ACC112 (cell line): ENCODE measurements around the gene COQ8B.
"Not testable (repeated sequence)": the region's sequence is repeated elsewhere in the genome, so short reads cannot be mapped to it uniquely, and the experiment has no call there.

Experiments used
- H2AFZ ChIP-seq: fragments of 200-600 bp; sonication (generic); one replicate; pipeline ENCODE4 v1.6.0; 2017; ENCODE audit warnings: antibody characterized with exemption, low read length; ENCODE audit not compliant: unreplicated experiment
- H3K27ac ChIP-seq: fragments of 200-600 bp; sonication (generic); 2 replicates; pipeline ENCODE4 v1.5.1; 2014; ENCODE audit warnings: low read depth, mild to moderate bottlenecking, antibody characterized with exemption, low read length, moderate library complexity
- H3K27me3 ChIP-seq: fragments of 200-600 bp; sonication (generic); 2 replicates; pipeline ENCODE4 v1.6.1; 2014; ENCODE audit warnings: mild to moderate bottlenecking, antibody characterized with exemption, low read length, moderate library complexity, mixed read lengths; ENCODE audit not compliant: insufficient read depth
- H3K36me3 ChIP-seq: fragments of 200-600 bp; sonication (generic); 2 replicates; pipeline ENCODE4 v1.6.1; 2016; ENCODE audit warnings: mild to moderate bottlenecking, antibody characterized with exemption, low read length, moderate library complexity, mixed read lengths; ENCODE audit not compliant: insufficient read depth
- H3K4me1 ChIP-seq: fragments of 200-600 bp; sonication (generic); one replicate; pipeline ENCODE4 v1.6.1; 2016; ENCODE audit warnings: low read length, mixed read lengths; ENCODE audit not compliant: insufficient read depth, unreplicated experiment, control insufficient read depth
- H3K4me3 ChIP-seq: fragments of 200-600 bp; sonication (generic); 2 replicates; pipeline ENCODE4 v1.5.1; 2014; ENCODE audit warnings: mild to moderate bottlenecking, low read depth, low read length
- H3K79me2 ChIP-seq: fragments of 200-600 bp; sonication (generic); one replicate; pipeline ENCODE4 v1.6.0; 2016; ENCODE audit warnings: low read length; ENCODE audit not compliant: control insufficient read depth, unreplicated experiment, insufficient read depth

Gene COQ8B

DNA sequence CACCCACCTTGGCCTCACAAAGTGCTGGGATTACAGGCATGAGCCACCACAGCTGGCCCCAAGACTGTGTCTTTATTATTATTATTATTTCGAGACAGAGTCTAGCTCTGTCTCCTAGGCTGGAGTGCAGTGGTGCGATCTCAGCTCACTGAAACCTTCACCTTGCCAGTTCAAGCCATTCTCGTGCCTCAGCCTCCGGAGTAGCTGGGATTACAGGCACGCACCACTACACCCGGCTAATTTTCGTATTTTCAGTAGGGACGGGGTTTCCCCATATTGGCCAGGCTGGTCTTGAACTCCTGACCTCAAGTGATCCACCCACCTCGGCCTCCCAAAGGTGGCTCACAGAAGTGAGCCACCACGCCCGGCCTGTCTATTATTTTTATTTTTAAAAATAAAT lies 64.4 kb downstream of the COQ8B start:
- H3K36me3 ChIP-seq, H3K4me3 ChIP-seq, H3K27me3 ChIP-seq, H3K79me2 ChIP-seq, H3K27ac ChIP-seq, H2AFZ ChIP-seq: not testable (repeated sequence)
- H3K4me1 ChIP-seq = peaks cover 10% of the 10 kb centered on the region

DNA sequence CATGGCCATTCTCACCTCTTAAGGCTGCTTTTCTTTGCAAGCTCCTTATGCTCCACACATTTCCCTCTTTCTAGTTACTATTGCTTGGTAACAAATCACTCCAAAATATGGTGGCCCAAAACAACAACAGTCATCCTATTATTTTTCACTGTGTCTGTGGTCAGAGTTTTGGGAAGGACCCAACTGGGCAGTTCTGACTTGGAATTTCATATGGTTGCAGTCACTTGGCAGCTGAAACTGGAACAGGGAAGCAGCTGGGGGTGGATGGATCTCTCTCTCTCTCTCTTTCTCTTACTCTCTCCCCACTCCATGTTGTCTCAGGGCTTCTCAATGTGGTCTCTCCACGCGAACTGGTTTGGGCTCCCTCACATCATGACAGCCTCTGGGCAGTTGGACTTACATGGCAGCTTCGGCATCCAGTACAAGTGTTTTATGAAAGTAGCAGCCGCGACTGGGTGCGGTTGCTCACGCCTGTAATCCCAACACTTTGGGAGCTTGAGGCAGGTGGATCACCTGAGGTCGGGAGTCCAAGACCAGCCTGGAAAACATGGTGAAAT lies 65.9 kb downstream of the COQ8B start:
- H2AFZ ChIP-seq = no peak overlapping the region

DNA sequence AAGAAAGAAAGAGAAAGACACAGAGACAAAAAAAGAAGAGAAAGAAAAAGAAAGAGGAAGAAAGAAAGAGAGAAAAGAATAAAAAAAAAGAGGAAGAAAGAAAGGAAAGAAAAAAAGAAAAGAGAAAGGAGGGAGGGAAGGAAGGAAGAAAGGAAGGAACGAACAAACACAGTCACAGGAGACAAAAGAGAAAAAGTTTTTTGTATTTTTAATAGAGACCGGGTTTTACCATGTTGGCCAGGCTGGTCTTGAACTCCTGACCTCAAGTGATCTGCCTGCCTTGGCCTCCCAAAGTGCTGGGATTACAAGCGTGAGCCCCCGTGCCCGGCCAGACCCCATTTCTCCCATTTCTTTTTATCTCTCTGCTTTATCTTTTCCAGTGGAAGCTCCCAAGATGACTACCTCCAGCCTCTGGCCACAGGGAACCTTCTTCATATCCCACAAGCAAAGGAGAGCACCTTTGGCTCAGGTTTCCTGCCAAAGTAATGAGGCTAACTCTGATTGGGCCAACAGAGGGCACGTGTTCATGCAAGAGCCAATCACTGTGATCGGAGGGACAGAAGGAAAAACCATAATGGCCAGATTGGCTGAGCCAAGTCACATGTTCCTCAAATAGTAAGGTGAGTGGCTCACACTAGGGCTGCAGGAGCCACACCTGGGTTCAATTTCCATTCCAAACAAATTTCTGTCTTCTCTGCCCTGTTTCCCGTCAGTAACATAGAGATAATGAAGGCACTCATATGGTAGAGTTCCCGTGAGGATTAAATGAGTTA lies 66.6 kb downstream of the COQ8B start:
- H3K79me2 ChIP-seq, H2AFZ ChIP-seq, H3K4me3 ChIP-seq, H3K27me3 ChIP-seq, H3K36me3 ChIP-seq, H3K27ac ChIP-seq: not testable (repeated sequence)
- H3K4me1 ChIP-seq = peaks cover 15% of the 10 kb centered on the region

More for the DNA sequence above, 65.9 kb downstream of the COQ8B start:
- no peak overlapping the region for H3K4me3 ChIP-seq
- H3K36me3 ChIP-seq = no peaks in the 10 kb centered on the region
- peaks cover 15% of the 10 kb centered on the region for H3K4me1 ChIP-seq
- no peak overlapping the region for H3K27ac ChIP-seq
- H3K27me3 ChIP-seq = no peaks in the 10 kb centered on the region
- no peaks in the 10 kb centered on the region for H3K79me2 ChIP-seq

DNA sequence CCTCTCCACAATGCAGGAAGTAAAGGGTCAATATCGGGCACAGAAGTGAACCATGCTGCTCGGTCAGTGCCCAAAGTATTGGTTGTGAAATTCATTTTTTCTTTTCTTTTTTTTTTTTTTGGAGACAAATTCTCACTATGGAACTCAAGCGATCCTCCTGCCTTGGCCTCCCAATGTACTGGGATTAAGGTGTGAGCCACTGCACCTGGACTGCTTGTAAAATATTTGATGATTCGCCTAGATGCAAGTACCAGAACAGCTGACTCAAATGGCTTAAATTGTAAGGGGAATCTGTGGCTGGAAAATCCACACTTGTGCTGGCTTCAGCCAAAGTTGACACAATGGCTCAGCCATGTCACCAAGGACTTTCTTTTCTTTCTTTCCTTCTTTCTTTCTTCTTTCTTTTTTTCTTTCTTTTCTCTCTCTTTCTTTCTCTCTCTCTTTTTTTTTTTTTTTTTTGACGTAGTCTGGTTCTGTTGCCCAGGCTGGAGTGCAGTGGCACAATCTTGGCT lies 69.9 kb downstream of the COQ8B start:
- Histone ChIP-seq H3K36me3 (no peaks in the 10 kb centered on the region), H3K27me3 (no peaks in the 10 kb centered on the region), H3K4me3 (peak overlapping the region; percentile 65), H2AFZ (peak overlapping the region; percentile 20), H3K79me2 (no peaks in the 10 kb centered on the region), H3K27ac (peak overlapping the region; percentile 90), H3K4me1 (peaks cover 15% of the 10 kb centered on the region)

DNA sequence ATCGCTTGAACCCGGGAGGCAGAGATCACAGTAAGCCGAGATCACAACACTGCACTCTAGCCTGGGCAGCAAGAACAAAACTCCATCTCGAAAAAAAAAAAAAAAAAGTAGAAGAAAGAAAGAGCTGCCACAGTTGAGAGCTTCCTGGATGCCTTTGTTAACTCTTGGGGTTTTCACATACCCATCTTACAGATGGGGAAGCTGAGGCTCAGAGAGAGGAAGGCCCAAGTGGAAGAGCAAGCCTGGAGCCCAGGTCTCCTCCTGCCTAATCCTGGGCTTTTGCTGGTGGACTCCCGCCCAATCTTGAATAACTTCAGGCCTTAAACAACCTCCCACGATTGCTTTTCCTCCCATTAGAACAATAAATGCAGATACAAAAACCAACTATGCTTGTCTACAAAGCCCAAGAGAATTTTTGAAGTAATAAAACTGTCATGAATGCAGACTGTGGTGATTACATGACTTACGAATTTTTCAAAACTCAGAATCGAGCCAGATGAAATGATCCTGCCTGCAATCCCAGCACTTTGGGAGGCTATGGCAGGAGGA lies 73.9 kb downstream of the COQ8B start:
- Histone ChIP-seq H3K27ac (no peak overlapping the region), H2AFZ (no peak overlapping the region), H3K27me3 (no peaks in the 10 kb centered on the region), H3K79me2 (no peaks in the 10 kb centered on the region), H3K36me3 (no peaks in the 10 kb centered on the region), H3K4me1 (peaks cover 17% of the 10 kb centered on the region), H3K4me3 (no peak overlapping the region)

DNA sequence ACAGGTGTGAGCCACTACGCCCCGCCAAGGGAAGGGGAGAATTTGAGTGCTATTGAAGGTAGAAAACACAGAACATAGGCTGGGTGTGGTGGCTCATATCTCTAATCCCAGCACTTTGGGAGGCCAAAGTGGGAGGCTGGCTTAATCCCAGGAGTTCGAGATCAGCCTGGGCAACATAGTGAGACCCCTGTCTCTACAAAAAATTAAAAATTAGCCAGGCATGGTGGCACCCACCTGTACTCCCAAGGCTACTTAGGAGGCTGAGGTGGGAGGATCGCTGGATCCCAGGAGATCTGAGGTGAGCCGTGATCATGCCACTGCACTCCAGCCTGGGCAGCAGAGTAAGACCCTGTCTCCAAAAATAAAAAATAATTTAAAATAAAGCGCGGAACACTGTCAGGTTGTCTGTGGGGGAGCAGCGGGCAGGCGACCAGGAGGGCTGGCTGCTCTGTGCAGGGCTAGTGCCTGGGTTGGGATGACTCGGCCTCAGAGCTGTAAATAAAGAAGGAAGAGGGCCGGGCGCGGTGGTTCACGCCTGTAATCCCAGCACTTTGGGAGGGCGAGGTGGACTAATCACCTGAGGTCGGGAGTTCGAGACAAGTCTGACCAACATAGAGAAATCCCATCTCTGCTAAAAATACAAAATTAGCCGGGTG lies 74.5 kb downstream of the COQ8B start:
- Histone ChIP-seq H2AFZ (no peak overlapping the region), H3K79me2 (no peaks in the 10 kb centered on the region), H3K36me3 (no peaks in the 10 kb centered on the region), H3K4me1 (peaks cover 17% of the 10 kb centered on the region), H3K27me3 (no peaks in the 10 kb centered on the region), H3K4me3 (no peak overlapping the region), H3K27ac (no peak overlapping the region)
